ENCODE data around the gene HNRNPA1L2.
"Not testable (repeated sequence)": the region's sequence is repeated elsewhere in the genome, so short reads cannot be mapped to it uniquely, and the experiment has no call there.

Gene HNRNPA1L2

GRCh38 chr13:52615812-52616211 lies 26.4 kb upstream of the HNRNPA1L2 start:
- DNase-seq, result peak in 1 of 2 donors; percentile 26
- peak overlapping the region; percentile 100 for H3K4me3 Mint-ChIP-seq
- peaks cover 20% of the 10 kb centered on the region for H3K4me1 Mint-ChIP-seq
- no peaks in the 10 kb centered on the region for H3K27me3 Mint-ChIP-seq
- no peak overlapping the region for H3K27ac Mint-ChIP-seq
- peaks cover 0 to 4% of the 10 kb centered on the region in 2 donors for H3K9me3 Mint-ChIP-seq
- ATAC-seq, result no peak

DNA sequence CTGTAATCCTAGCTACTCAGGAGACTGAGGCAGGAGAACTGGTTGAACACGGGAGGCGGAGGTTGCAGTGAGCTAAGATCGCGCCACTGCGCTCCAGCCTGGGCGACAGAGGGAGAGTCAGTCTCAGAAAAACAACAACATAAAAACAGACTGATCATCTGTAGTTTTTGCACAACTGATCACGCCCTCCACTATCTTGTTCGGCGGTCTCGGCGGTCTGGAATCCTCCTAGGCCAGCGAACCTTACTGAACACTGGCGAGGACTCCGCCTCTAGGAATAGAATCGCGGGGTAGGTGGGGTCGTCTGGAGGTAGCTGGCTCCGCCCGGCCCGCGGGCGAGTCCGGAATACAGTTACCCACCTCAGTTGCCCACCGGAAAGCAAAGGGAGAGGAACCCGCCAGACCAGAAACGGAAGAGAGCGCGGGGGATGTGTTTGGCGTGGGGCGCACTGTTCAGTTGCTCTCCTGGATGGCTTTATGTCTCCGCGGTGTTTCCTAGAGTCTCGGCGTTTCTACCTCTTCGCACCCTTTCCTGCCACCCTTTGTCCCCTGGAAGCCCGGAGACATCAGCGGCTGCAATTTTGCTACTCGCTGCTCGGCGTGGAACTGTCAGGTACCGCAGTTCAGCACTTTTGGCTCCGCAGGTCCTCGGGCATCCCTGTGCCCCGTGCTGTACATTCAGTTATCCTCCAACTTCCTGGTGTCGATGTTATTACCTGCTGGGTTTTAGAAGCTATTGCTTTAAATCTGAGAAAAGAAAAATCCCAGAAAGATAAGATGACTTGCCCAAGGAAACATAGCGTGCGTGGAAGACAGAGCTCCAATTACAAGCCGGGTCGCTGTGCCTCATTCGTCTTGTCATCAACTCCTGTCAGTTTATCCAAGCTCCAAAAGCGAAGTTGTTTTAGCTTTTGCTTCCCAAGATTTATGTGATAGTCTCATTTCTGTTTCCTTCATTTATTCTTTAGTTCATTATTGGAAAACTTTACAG lies 24.9 kb upstream of the HNRNPA1L2 start:
- H3K27me3 Mint-ChIP-seq, result no peaks in the 10 kb centered on the region
- DNase-seq (peak; percentile 85 to 89), ATAC-seq (peak; percentile 99)
- peaks cover 0 to 4% of the 10 kb centered on the region in 2 donors for H3K9me3 Mint-ChIP-seq
- H3K4me3 Mint-ChIP-seq, result peak overlapping the region; percentile 100
- peak overlapping the region; percentile 95 to 98 for H3K27ac Mint-ChIP-seq
- H3K4me1 Mint-ChIP-seq, result peaks cover 27% of the 10 kb centered on the region

DNA sequence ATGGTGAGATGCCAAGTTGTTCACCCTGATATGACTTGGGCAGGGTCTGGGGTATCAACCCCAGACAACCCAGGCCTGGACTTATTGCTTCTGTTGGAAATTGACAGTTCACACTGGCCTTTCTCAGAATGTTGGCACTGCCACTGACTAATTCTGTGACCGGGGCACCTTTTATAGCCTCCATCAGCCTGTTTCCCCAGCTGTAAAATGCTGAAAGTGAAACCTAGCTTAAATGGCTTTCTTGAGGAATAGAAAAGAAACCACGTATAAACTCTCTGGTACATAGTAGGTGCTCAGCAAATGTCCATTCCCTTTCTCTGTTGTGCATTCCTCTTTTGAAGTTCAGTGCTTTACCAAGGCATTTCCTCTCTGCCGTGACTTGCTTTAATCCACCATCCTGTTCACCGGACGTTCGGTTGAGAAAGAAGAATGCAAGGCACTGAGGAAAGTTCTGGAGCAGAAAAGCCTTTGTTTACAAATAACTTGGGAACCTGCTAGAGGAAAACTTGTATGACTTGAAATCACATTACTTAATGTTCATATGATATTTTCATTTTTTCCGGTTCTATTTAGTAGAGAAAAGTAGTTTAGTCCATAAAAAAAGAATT lies 11.0 kb upstream of the HNRNPA1L2 start:
- H3K9me3 Mint-ChIP-seq, H3K27ac Mint-ChIP-seq, H3K27me3 Mint-ChIP-seq, DNase-seq, H3K4me1 Mint-ChIP-seq, ATAC-seq: not testable (repeated sequence)
- H3K4me3 Mint-ChIP-seq, result peak overlapping the region in 1 of 2 donors; percentile 31

DNA sequence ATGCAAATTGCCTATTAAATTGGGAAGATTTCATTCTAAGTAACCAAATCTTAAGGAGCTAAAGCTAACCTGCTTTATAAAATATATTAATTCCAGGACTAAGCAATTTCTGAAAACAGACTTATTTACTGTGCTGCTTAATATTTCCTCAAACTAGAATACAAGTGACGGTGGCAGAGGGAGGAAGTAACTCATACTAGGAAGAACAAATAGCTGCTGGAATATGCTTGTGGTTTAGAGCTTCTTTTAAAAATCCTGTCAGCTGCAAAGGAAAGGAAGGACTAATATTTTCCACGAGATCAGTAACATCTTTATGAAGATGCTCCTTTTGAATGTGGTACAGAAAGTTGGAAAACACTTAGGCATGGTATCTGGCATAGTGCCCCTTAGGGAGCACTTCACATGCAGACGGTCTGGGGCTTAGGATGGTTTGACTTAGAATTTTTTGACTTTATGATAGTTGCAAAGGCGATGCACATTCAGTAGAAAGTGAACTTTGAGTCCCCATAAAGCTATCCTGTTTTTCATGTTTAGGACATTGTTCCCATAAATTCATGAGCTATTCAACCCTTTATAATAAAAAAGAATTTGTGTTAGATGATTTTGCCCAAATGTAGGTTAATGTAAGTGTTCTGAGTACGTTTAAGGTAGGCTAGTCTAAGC lies 3.4 kb upstream of the HNRNPA1L2 start:
- H3K27ac Mint-ChIP-seq, result no peak overlapping the region
- H3K27me3 Mint-ChIP-seq, result no peaks in the 10 kb centered on the region
- peaks cover 6% of the 10 kb centered on the region for H3K4me1 Mint-ChIP-seq
- H3K9me3 Mint-ChIP-seq, result no peaks in the 10 kb centered on the region
- DNase-seq (no peak), ATAC-seq (no peak)
- H3K4me3 Mint-ChIP-seq, result no peak overlapping the region

GRCh38 chr13:52644108-52644507 lies 1.9 kb downstream of the HNRNPA1L2 start:
- Mint-ChIP-seq H3K4me1 (peaks cover 6% of the 10 kb centered on the region), H3K27ac (no peak overlapping the region), H3K4me3 (no peak overlapping the region), H3K9me3 (no peaks in the 10 kb centered on the region), H3K27me3 (no peaks in the 10 kb centered on the region)
- DNase-seq (no peak), ATAC-seq (no peak)

GRCh38 chr13:52646967-52647366 lies 4.7 kb downstream of the HNRNPA1L2 start:
- Mint-ChIP-seq H3K27me3 (no peaks in the 10 kb centered on the region), H3K27ac (no peak overlapping the region)
- DNase-seq, result no peak

GRCh38 chr13:52650731-52651130 lies 8.5 kb downstream of the HNRNPA1L2 start:
- Mint-ChIP-seq H3K4me3 (no peak overlapping the region), H3K27ac (no peak overlapping the region), H3K27me3 (no peaks in the 10 kb centered on the region), H3K4me1 (peaks cover 9% of the 10 kb centered on the region), H3K9me3 (no peaks in the 10 kb centered on the region)
- DNase-seq, result no peak
- no peak for ATAC-seq

More at GRCh38 chr13:52646967-52647366, 4.7 kb downstream of the HNRNPA1L2 start:
- no peak for ATAC-seq
- Mint-ChIP-seq H3K4me1 (peaks cover 14% of the 10 kb centered on the region), H3K4me3 (no peak overlapping the region), H3K9me3 (no peaks in the 10 kb centered on the region)

DNA sequence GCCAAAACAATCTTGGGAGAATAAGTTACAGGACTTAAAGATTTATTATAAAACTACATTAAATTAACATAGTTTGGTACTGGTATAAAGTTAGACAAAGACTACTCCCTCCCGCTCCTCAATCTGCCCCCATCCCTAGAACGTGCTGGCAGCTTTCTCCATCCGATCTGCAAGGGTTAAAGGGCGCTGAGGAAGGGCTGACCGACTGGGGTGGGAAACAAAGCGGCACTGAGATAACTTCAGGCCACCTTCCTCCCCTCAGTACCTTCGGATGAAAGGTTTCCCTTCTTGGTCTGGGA lies 9.6 kb downstream of the HNRNPA1L2 start:
- no peak overlapping the region for H3K27ac Mint-ChIP-seq

DNA sequence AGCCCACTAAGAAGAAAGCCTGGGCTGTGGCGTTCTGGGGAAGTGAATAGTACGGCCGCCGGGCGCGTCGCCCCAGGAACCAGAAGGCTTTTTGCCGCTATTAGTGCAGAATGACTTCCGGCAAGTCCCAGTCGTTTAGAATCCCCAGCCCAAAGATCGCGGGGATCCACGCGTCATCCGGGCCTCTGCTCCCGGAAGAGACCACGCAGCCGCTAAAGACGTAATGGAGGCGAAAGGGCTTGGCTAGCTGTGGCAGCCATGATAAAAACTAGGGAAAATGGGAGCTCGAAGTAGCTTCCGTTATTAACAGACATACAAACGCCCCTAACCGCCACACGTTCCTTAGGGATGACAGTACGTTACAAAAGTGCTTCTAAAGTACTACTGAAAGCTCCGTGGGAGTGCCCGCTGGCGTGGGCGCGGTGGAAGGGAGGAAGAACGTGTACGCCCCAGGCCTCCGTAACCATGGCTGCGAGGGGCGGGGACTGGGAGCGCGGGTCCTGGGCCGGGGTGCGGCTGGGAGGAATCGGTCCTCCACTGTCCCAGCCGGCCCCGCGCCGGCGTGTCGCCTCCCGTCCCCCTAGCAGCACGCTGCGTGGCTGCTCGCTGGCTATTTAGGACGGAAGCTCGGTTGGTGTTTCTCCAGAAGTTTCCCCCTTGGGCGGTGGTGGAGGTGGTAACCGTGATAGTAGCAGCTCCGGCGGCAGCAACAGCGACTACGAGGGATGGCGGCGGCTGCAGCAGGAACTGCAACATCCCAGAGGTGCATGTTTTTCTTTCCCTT lies 10.2 kb downstream of the HNRNPA1L2 start, which contains the start of gene SUGT1:
Gene SUGT1 (plus strand): TSS at position 641 of the 784 bp plus-strand sequence. CDS start 85 bp downstream, at position 726.
- H3K27me3 Mint-ChIP-seq, result no peaks in the 10 kb centered on the region
- peak; percentile 95 to 97 for DNase-seq
- peak; percentile 98 for ATAC-seq
- H3K27ac Mint-ChIP-seq, result no peak within 1 kb of the TSS
- H3K4me3 Mint-ChIP-seq, result no peak within 1 kb of the TSS
- no peaks in the 10 kb centered on the region for H3K9me3 Mint-ChIP-seq
- peaks cover 9% of the 10 kb centered on the region for H3K4me1 Mint-ChIP-seq

More for the DNA sequence above, 9.6 kb downstream of the HNRNPA1L2 start:
- Mint-ChIP-seq H3K4me1 (peaks cover 9% of the 10 kb centered on the region), H3K27me3 (no peaks in the 10 kb centered on the region), H3K4me3 (no peak overlapping the region), H3K9me3 (no peaks in the 10 kb centered on the region)
- ATAC-seq (peak; percentile 16), DNase-seq (no peak)

DNA sequence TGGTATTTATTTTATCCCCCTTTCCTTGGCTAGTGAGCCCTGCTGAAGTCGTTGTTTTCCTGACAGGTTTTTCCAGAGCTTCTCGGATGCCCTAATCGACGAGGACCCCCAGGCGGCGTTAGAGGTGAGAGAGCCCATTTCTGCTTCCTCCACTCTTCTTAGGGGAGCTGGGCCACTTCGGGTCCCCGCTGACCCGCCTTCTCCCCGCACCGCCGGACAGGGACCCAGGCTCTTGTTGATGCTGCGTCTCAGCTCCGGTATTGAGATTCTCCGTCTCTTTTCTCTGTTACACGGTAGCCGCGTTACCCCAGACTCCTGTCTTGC lies 10.7 kb downstream of the HNRNPA1L2 start:
- H3K4me1 Mint-ChIP-seq, result peaks cover 9% of the 10 kb centered on the region
- peak; percentile 60 for ATAC-seq

GRCh38 chr13:52659340-52659739 lies 17.1 kb downstream of the HNRNPA1L2 start:
- no peaks in the 10 kb centered on the region for H3K27me3 Mint-ChIP-seq
- no peaks in the 10 kb centered on the region for H3K4me1 Mint-ChIP-seq
- DNase-seq (no peak), ATAC-seq (no peak)
- no peaks in the 10 kb centered on the region for H3K9me3 Mint-ChIP-seq
- no peak overlapping the region for H3K4me3 Mint-ChIP-seq
- no peak overlapping the region for H3K27ac Mint-ChIP-seq

More for the DNA sequence above, 10.7 kb downstream of the HNRNPA1L2 start:
- Mint-ChIP-seq H3K4me3 (no peak overlapping the region), H3K9me3 (no peaks in the 10 kb centered on the region), H3K27me3 (no peaks in the 10 kb centered on the region), H3K27ac (no peak overlapping the region)
- DNase-seq, result no peak

DNA sequence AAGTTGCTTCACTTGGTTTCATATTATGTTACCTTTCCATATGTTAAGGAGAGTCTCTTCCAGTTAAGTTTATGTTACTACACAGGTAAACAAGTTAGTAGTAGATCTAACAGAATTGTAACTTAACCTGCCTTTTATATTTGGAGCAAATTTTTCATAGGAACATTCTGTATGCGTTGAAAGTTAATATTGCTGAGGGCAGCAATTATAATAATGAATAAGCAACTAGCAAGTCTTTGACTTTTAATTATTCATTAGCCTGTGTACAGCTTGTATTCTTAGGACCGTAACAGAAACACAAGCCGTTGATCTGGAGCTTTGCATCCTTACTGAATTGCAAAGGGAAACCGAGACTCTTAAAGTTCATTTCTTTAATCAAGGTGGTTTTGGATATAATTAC lies 22.0 kb downstream of the HNRNPA1L2 start:
- H3K4me1 Mint-ChIP-seq, result no peaks in the 10 kb centered on the region
- DNase-seq (no peak), ATAC-seq (no peak)
- no peaks in the 10 kb centered on the region for H3K27me3 Mint-ChIP-seq
- no peak overlapping the region for H3K4me3 Mint-ChIP-seq
- H3K9me3 Mint-ChIP-seq, result no peaks in the 10 kb centered on the region
- no peak overlapping the region for H3K27ac Mint-ChIP-seq

GRCh38 chr13:52665325-52665724 lies 23.1 kb downstream of the HNRNPA1L2 start:
- H3K4me1 Mint-ChIP-seq, result no peaks in the 10 kb centered on the region
- DNase-seq (no peak), ATAC-seq (peak; percentile 49)
- no peaks in the 10 kb centered on the region for H3K9me3 Mint-ChIP-seq
- no peaks in the 10 kb centered on the region for H3K27me3 Mint-ChIP-seq
- peak overlapping the region in 1 of 2 donors; percentile 57 for H3K27ac Mint-ChIP-seq
- no peak overlapping the region for H3K4me3 Mint-ChIP-seq

DNA sequence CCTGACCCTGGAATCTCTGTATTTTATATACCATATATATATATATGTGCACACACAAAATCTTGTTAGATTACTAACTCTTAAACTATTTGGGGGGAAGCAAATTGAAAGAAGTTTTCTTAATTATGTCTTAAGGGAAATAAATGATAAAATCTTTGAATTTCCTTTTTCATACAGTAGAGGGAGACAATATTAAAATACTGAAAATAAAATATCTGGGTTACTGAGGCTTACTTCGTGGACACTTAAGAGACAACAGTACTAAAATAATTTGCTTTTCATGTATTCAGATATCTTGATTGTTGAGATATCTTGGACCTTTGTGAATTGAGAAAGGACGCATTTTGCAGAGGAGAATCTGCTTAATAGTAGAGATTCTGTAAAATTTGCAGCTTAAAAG lies 27.4 kb downstream of the HNRNPA1L2 start:
- DNase-seq (no peak), ATAC-seq (no peak)
- Mint-ChIP-seq H3K4me3 (no peak overlapping the region), H3K4me1 (no peaks in the 10 kb centered on the region), H3K9me3 (no peaks in the 10 kb centered on the region), H3K27me3 (no peaks in the 10 kb centered on the region), H3K27ac (no peak overlapping the region)

DNA sequence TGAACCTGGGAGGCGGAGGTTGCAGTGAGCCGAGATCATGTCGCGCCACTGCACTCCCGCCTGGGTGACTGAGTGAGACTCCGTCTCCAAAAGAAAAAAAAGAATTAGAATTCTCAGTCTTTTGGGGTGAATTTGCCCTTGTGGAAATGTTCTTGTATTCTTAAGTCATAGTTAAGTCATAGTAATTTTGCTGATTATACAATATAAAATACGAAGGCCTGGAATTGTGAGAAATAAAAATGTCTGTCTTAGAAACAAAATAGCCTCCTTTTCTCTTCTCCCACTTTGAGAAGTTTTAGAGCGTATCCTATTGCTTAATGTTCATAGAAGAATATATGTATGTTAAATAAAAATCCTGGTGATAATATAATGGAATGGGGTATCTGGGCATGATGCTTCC lies 28.5 kb downstream of the HNRNPA1L2 start:
- H3K4me3 Mint-ChIP-seq, result no peak overlapping the region
- H3K27ac Mint-ChIP-seq, result no peak overlapping the region
- DNase-seq (no peak), ATAC-seq (no peak)
- H3K9me3 Mint-ChIP-seq, result no peaks in the 10 kb centered on the region
- no peaks in the 10 kb centered on the region for H3K27me3 Mint-ChIP-seq
- no peaks in the 10 kb centered on the region for H3K4me1 Mint-ChIP-seq
